ACC112 (cell line): ENCODE results near the gene PTPRCAP.

ENCODE experiments used
- H2AFZ ChIP-seq: fragments of 200-600 bp; sonication (generic); one replicate; pipeline ENCODE4 v1.6.0; 2017; ENCODE audit warnings: antibody characterized with exemption, low read length; ENCODE audit not compliant: unreplicated experiment
- H3K27ac ChIP-seq: fragments of 200-600 bp; sonication (generic); 2 replicates; pipeline ENCODE4 v1.5.1; 2014; ENCODE audit warnings: low read depth, mild to moderate bottlenecking, antibody characterized with exemption, low read length, moderate library complexity
- H3K27me3 ChIP-seq: fragments of 200-600 bp; sonication (generic); 2 replicates; pipeline ENCODE4 v1.6.1; 2014; ENCODE audit warnings: mild to moderate bottlenecking, antibody characterized with exemption, low read length, moderate library complexity, mixed read lengths; ENCODE audit not compliant: insufficient read depth
- H3K36me3 ChIP-seq: fragments of 200-600 bp; sonication (generic); 2 replicates; pipeline ENCODE4 v1.6.1; 2016; ENCODE audit warnings: mild to moderate bottlenecking, antibody characterized with exemption, low read length, moderate library complexity, mixed read lengths; ENCODE audit not compliant: insufficient read depth
- H3K4me1 ChIP-seq: fragments of 200-600 bp; sonication (generic); one replicate; pipeline ENCODE4 v1.6.1; 2016; ENCODE audit warnings: low read length, mixed read lengths; ENCODE audit not compliant: insufficient read depth, unreplicated experiment, control insufficient read depth
- H3K4me3 ChIP-seq: fragments of 200-600 bp; sonication (generic); 2 replicates; pipeline ENCODE4 v1.5.1; 2014; ENCODE audit warnings: mild to moderate bottlenecking, low read depth, low read length
- H3K79me2 ChIP-seq: fragments of 200-600 bp; sonication (generic); one replicate; pipeline ENCODE4 v1.6.0; 2016; ENCODE audit warnings: low read length; ENCODE audit not compliant: control insufficient read depth, unreplicated experiment, insufficient read depth

The PTPRCAP gene

GRCh38 chr11:67420646-67421429, 16.6 kb downstream of the PTPRCAP start:
- Histone ChIP-seq H3K27ac (no peak overlapping the region), H3K79me2 (no peaks in the 10 kb centered on the region), H3K4me1 (peaks cover 7% of the 10 kb centered on the region), H3K36me3 (no peaks in the 10 kb centered on the region), H3K27me3 (no peaks in the 10 kb centered on the region), H3K4me3 (peak overlapping the region; percentile 92), H2AFZ (peak overlapping the region; percentile 94)

- Histone ChIP-seq H2AFZ (no peak overlapping the region), H3K27me3 (no peaks in the 10 kb centered on the region; the same call in 1 of the 2 replicates), H3K79me2 (no peaks in the 10 kb centered on the region), H3K36me3 (no peaks in the 10 kb centered on the region), H3K4me1 (peaks cover 7% of the 10 kb centered on the region), H3K27ac (no peak overlapping the region), H3K4me3 (peak overlapping the region; percentile 92)
These were observed 17.3 kb downstream of the PTPRCAP start for GRCh38 chr11:67420147-67420645.

- H3K4me3 ChIP-seq = no peak overlapping the region
- no peaks in the 10 kb centered on the region for H3K36me3 ChIP-seq
- no peak overlapping the region for H3K27ac ChIP-seq
- no peak overlapping the region for H2AFZ ChIP-seq
- H3K27me3 ChIP-seq = no peaks in the 10 kb centered on the region; the same call in 1 of the 2 replicates
- peaks cover 7% of the 10 kb centered on the region for H3K4me1 ChIP-seq
- no peaks in the 10 kb centered on the region for H3K79me2 ChIP-seq
These were observed 18.0 kb downstream of the PTPRCAP start for GRCh38 chr11:67419325-67420049.

- no peak overlapping the region for H3K27ac ChIP-seq
- H3K27me3 ChIP-seq = no peaks in the 10 kb centered on the region; the same call in 1 of the 2 replicates
- peaks cover 7% of the 10 kb centered on the region for H3K4me1 ChIP-seq
These were observed 18.8 kb downstream of the PTPRCAP start for GRCh38 chr11:67418476-67419281.

GRCh38 chr11:67417425-67417824, 20.1 kb downstream of the PTPRCAP start:
- Histone ChIP-seq H3K4me1 (peaks cover 7% of the 10 kb centered on the region), H2AFZ (no peak overlapping the region), H3K27ac (no peak overlapping the region), H3K79me2 (no peaks in the 10 kb centered on the region), H3K36me3 (no peaks in the 10 kb centered on the region), H3K4me3 (no peak overlapping the region), H3K27me3 (no peaks in the 10 kb centered on the region; the same call in 1 of the 2 replicates)

More at GRCh38 chr11:67418476-67419281, 18.8 kb downstream of the PTPRCAP start:
- H3K36me3 ChIP-seq = no peaks in the 10 kb centered on the region
- H2AFZ ChIP-seq = no peak overlapping the region
- no peaks in the 10 kb centered on the region for H3K79me2 ChIP-seq
- no peak overlapping the region for H3K4me3 ChIP-seq

GRCh38 chr11:67416416-67417335, 20.8 kb downstream of the PTPRCAP start:
- H3K27me3 ChIP-seq = peaks cover under 1% of the 10 kb centered on the region; the same call in 1 of the 2 replicates
- H3K4me3 ChIP-seq = no peak overlapping the region
- H2AFZ ChIP-seq = no peak overlapping the region
- peaks cover 7% of the 10 kb centered on the region for H3K4me1 ChIP-seq
- H3K27ac ChIP-seq = no peak overlapping the region
- H3K36me3 ChIP-seq = no peaks in the 10 kb centered on the region
- no peaks in the 10 kb centered on the region for H3K79me2 ChIP-seq

- no peak within 1 kb of the TSS for H2AFZ ChIP-seq
- no peaks in the 10 kb centered on the region for H3K36me3 ChIP-seq
- H3K4me1 ChIP-seq = peaks cover 7% of the 10 kb centered on the region
- peaks cover 9% of the 10 kb centered on the region for H3K27me3 ChIP-seq
- H3K79me2 ChIP-seq = no peaks in the 10 kb centered on the region
- H3K4me3 ChIP-seq = peak within 1 kb of the TSS; percentile 73
- H3K27ac ChIP-seq = no peak within 1 kb of the TSS
These were observed 21.8 kb downstream of the PTPRCAP start, which contains the start of gene CARNS1 for GRCh38 chr11:67415501-67416304. Gene CARNS1, plus strand, starts transcription at chr11:67415678. Its CDS starts 522 bp downstream, at chr11:67416200.

- no peak overlapping the region for H3K27ac ChIP-seq
- peaks cover 22% of the 10 kb centered on the region for H3K27me3 ChIP-seq
- no peak overlapping the region for H2AFZ ChIP-seq
- H3K79me2 ChIP-seq = no peaks in the 10 kb centered on the region
- H3K4me3 ChIP-seq = no peak overlapping the region
- no peaks in the 10 kb centered on the region for H3K4me1 ChIP-seq
- H3K36me3 ChIP-seq = no peaks in the 10 kb centered on the region
These were observed 24.1 kb downstream of the PTPRCAP start for GRCh38 chr11:67413266-67413849.
